ENCODE measurements around the gene ZNF644.

The ZNF644 gene

DNA sequence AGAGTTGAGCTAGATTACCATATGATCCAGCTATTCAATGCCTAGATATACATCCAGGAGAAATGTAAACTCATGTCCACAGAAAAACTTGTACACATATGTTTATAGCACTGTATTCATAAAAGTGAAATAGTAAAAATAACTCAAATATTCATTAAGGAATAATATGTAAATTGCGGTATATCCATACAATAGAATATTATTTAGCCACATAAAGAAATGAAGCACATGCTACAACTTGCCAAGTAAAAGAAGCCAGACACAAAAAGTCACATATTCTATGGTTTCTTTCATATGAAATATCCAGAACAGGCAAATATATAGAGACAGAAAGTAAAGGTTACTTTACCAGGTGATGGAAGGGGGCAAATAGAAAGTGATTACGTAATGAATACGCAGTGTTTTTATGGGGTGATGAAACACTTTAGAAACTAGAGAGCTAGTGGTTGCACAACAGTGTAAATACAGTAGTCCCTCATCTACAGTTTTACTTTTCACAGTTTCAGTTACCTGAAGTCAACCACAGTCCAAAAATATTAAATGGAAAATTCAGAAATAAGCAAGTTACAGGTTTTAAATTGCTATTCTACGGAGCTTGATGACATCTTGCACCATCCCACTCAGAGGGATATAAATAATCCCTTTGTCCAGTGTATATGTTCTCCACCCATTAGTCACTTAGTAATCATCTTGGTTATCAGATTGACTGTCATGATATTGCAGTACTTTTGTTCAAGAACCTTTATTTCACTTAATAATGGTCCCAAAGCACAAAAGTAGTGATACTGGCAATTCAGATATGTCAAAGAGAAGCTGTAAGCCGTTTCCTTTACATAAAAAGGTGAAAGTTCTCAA, 62.3 kb downstream of the ZNF644 start:
- Histone ChIP-seq H3K27ac (ENCODE audit: low read depth, low read length) (peak overlapping the region; percentile 18; the same call in 1 of the 2 replicates), H2AFZ (ENCODE audit: low read length, unreplicated experiment) (no peak overlapping the region), H3K36me3 (ENCODE audit: insufficient read depth, low read length) (peaks cover 5% of the 10 kb centered on the region), H3K4me3 (ENCODE audit: low read depth, low read length) (peak overlapping the region; percentile 24; the same call in 1 of the 2 replicates), H3K79me2 (ENCODE audit: control insufficient read depth, insufficient read depth, low read length, unreplicated experiment) (peaks cover 77% of the 10 kb centered on the region), H3K27me3 (ENCODE audit: insufficient read depth, low read length) (no peaks in the 10 kb centered on the region), H3K4me1 (ENCODE audit: control insufficient read depth, insufficient read depth, low read length, unreplicated experiment) (peaks cover 33% of the 10 kb centered on the region)

GRCh38 chr1:90957497-90957896, 64.3 kb downstream of the ZNF644 start:
- peaks cover 83% of the 10 kb centered on the region for H3K79me2 ChIP-seq (ENCODE audit: control insufficient read depth, insufficient read depth, low read length, unreplicated experiment)
- H3K4me1 ChIP-seq (ENCODE audit: control insufficient read depth, insufficient read depth, low read length, unreplicated experiment): peaks cover 26% of the 10 kb centered on the region

GRCh38 chr1:90955769-90956168, 66.1 kb downstream of the ZNF644 start:
- Histone ChIP-seq H3K4me3 (ENCODE audit: low read depth, low read length) (no peak overlapping the region), H2AFZ (ENCODE audit: low read length, unreplicated experiment) (no peak overlapping the region), H3K27me3 (ENCODE audit: insufficient read depth, low read length) (no peaks in the 10 kb centered on the region), H3K36me3 (ENCODE audit: insufficient read depth, low read length) (peaks cover 5% of the 10 kb centered on the region), H3K79me2 (ENCODE audit: control insufficient read depth, insufficient read depth, low read length, unreplicated experiment) (peaks cover 96% of the 10 kb centered on the region), H3K4me1 (ENCODE audit: control insufficient read depth, insufficient read depth, low read length, unreplicated experiment) (peaks cover 26% of the 10 kb centered on the region), H3K27ac (ENCODE audit: low read depth, low read length) (no peak overlapping the region)

More at GRCh38 chr1:90957497-90957896, 64.3 kb downstream of the ZNF644 start:
- Histone ChIP-seq H3K4me3 (ENCODE audit: low read depth, low read length) (peak overlapping the region; percentile 26; the same call in 1 of the 2 replicates), H3K36me3 (ENCODE audit: insufficient read depth, low read length) (peaks cover 5% of the 10 kb centered on the region), H2AFZ (ENCODE audit: low read length, unreplicated experiment) (no peak overlapping the region), H3K27me3 (ENCODE audit: insufficient read depth, low read length) (no peaks in the 10 kb centered on the region), H3K27ac (ENCODE audit: low read depth, low read length) (no peak overlapping the region)

- peaks cover 10% of the 10 kb centered on the region for H3K4me1 ChIP-seq (ENCODE audit: control insufficient read depth, insufficient read depth, low read length, unreplicated experiment)
- H2AFZ ChIP-seq (ENCODE audit: low read length, unreplicated experiment): no peak overlapping the region
- H3K36me3 ChIP-seq (ENCODE audit: insufficient read depth, low read length): no peaks in the 10 kb centered on the region
- H3K4me3 ChIP-seq (ENCODE audit: low read depth, low read length): no peak overlapping the region
- no peaks in the 10 kb centered on the region for H3K27me3 ChIP-seq (ENCODE audit: insufficient read depth, low read length)
- H3K27ac ChIP-seq (ENCODE audit: low read depth, low read length): no peak overlapping the region
- H3K79me2 ChIP-seq (ENCODE audit: control insufficient read depth, insufficient read depth, low read length, unreplicated experiment): peaks cover 84% of the 10 kb centered on the region
These were observed 68.9 kb downstream of the ZNF644 start for GRCh38 chr1:90952906-90953305.

GRCh38 chr1:90951009-90951408, 70.8 kb downstream of the ZNF644 start:
- Histone ChIP-seq H3K36me3 (ENCODE audit: insufficient read depth, low read length) (no peaks in the 10 kb centered on the region), H3K4me3 (ENCODE audit: low read depth, low read length) (no peak overlapping the region), H3K79me2 (ENCODE audit: control insufficient read depth, insufficient read depth, low read length, unreplicated experiment) (peaks cover 82% of the 10 kb centered on the region), H3K4me1 (ENCODE audit: control insufficient read depth, insufficient read depth, low read length, unreplicated experiment) (no peaks in the 10 kb centered on the region), H3K27ac (ENCODE audit: low read depth, low read length) (no peak overlapping the region), H3K27me3 (ENCODE audit: insufficient read depth, low read length) (no peaks in the 10 kb centered on the region), H2AFZ (ENCODE audit: low read length, unreplicated experiment) (no peak overlapping the region)

DNA sequence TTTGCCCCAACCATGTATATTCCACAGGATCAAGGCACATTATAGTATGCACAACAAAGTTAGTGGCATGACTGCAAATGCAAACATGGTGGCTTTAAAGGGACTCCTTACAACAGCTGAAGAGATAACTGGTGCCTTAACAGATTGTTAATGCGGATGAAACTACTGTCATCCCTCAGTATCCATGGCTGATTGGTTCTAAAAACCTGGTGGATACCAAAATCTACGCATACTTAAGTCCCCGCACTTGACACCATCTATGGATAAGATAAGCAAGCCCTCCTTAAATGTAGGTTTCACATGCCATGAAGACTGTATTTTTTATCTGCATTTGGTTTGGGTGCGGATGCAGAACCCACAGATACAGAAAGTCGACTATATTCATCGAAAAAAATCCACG, 73.5 kb downstream of the ZNF644 start:
- Histone ChIP-seq H3K79me2 (ENCODE audit: control insufficient read depth, insufficient read depth, low read length, unreplicated experiment) (peaks cover 74% of the 10 kb centered on the region), H3K4me1 (ENCODE audit: control insufficient read depth, insufficient read depth, low read length, unreplicated experiment) (no peaks in the 10 kb centered on the region), H2AFZ (ENCODE audit: low read length, unreplicated experiment) (no peak overlapping the region), H3K27ac (ENCODE audit: low read depth, low read length) (no peak overlapping the region), H3K36me3 (ENCODE audit: insufficient read depth, low read length) (no peaks in the 10 kb centered on the region), H3K27me3 (ENCODE audit: insufficient read depth, low read length) (no peaks in the 10 kb centered on the region), H3K4me3 (ENCODE audit: low read depth, low read length) (no peak overlapping the region)

- Histone ChIP-seq H3K27me3 (ENCODE audit: insufficient read depth, low read length) (no peaks in the 10 kb centered on the region), H2AFZ (ENCODE audit: low read length, unreplicated experiment) (no peak overlapping the region), H3K79me2 (ENCODE audit: control insufficient read depth, insufficient read depth, low read length, unreplicated experiment) (peaks cover 66% of the 10 kb centered on the region)
These were observed 75.2 kb downstream of the ZNF644 start for GRCh38 chr1:90946630-90947029.

DNA sequence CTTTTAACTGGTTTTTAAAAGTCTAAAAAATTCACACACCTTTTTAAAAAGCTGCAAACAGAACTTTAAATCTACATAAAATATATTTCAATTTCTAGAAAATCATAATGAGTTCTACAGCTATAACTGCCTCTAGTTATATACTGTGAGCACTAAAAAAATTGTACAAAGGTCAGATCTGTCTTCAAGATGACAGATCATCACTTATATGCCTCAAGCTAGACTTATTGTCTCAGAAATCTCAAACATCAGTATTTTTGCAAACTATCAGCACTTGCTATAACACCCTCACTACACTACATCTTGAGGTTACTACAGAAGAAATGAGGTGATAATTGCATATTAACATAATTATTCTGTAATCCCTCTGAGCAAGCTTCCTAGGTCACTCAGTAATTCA, 76.5 kb downstream of the ZNF644 start:
- H3K4me1 ChIP-seq (ENCODE audit: control insufficient read depth, insufficient read depth, low read length, unreplicated experiment): no peaks in the 10 kb centered on the region
- H3K27ac ChIP-seq (ENCODE audit: low read depth, low read length): no peak overlapping the region
- no peak overlapping the region for H2AFZ ChIP-seq (ENCODE audit: low read length, unreplicated experiment)
- H3K27me3 ChIP-seq (ENCODE audit: insufficient read depth, low read length): no peaks in the 10 kb centered on the region
- H3K4me3 ChIP-seq (ENCODE audit: low read depth, low read length): no peak overlapping the region
- H3K79me2 ChIP-seq (ENCODE audit: control insufficient read depth, insufficient read depth, low read length, unreplicated experiment): peaks cover 63% of the 10 kb centered on the region
- H3K36me3 ChIP-seq (ENCODE audit: insufficient read depth, low read length): peaks cover 8% of the 10 kb centered on the region

More at GRCh38 chr1:90946630-90947029, 75.2 kb downstream of the ZNF644 start:
- no peaks in the 10 kb centered on the region for H3K4me1 ChIP-seq (ENCODE audit: control insufficient read depth, insufficient read depth, low read length, unreplicated experiment)
- no peak overlapping the region for H3K4me3 ChIP-seq (ENCODE audit: low read depth, low read length)
- no peaks in the 10 kb centered on the region for H3K36me3 ChIP-seq (ENCODE audit: insufficient read depth, low read length)
- H3K27ac ChIP-seq (ENCODE audit: low read depth, low read length): no peak overlapping the region

GRCh38 chr1:90943966-90944365, 77.9 kb downstream of the ZNF644 start:
- Histone ChIP-seq H3K4me1 (ENCODE audit: control insufficient read depth, insufficient read depth, low read length, unreplicated experiment) (no peaks in the 10 kb centered on the region), H3K79me2 (ENCODE audit: control insufficient read depth, insufficient read depth, low read length, unreplicated experiment) (peaks cover 60% of the 10 kb centered on the region), H3K36me3 (ENCODE audit: insufficient read depth, low read length) (peaks cover 21% of the 10 kb centered on the region), H3K27ac (ENCODE audit: low read depth, low read length) (no peak overlapping the region), H2AFZ (ENCODE audit: low read length, unreplicated experiment) (no peak overlapping the region), H3K27me3 (ENCODE audit: insufficient read depth, low read length) (no peaks in the 10 kb centered on the region), H3K4me3 (ENCODE audit: low read depth, low read length) (no peak overlapping the region)

DNA sequence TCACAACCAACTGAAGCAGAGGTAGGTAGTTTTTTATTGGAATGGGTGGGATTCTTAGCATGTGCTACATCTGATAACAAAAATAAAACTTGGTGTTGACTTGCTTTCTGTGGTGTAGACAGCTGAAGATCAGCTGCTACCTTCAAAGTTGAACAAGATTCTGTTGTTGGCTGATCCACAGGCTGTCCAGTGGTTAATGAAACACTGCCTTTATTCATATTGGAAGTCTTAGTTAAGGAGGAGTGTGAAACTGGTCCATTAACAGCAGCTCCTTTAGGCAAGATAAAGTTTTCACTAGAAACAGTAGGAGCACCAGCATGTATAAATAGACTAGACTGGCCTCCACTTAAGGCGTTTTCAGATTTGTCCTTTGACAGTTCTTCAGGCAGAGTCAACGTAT, 81.1 kb downstream of the ZNF644 start:
- Histone ChIP-seq H3K27me3 (ENCODE audit: insufficient read depth, low read length) (no peaks in the 10 kb centered on the region), H3K4me1 (ENCODE audit: control insufficient read depth, insufficient read depth, low read length, unreplicated experiment) (no peaks in the 10 kb centered on the region), H3K27ac (ENCODE audit: low read depth, low read length) (no peak overlapping the region), H3K79me2 (ENCODE audit: control insufficient read depth, insufficient read depth, low read length, unreplicated experiment) (peaks cover 56% of the 10 kb centered on the region), H3K4me3 (ENCODE audit: low read depth, low read length) (no peak overlapping the region), H3K36me3 (ENCODE audit: insufficient read depth, low read length) (peaks cover 24% of the 10 kb centered on the region), H2AFZ (ENCODE audit: low read length, unreplicated experiment) (no peak overlapping the region)

DNA sequence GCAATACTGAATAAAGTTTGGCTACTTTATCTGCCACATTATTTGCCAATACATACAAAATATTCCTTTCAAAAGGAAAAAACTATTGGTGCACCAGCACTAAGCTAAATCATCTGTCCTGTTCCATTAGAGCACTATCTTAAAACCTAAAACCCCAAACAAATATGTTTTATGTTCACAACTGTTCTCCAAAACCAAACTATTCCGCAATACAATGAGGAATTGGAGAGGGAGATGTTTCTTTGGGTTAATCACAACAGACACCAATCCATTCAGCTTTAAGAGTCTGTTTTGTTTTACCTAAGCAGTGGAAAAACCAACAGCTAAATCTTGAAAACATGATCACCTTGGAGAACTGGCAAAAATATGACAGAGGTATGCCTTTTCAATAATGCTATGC, 85.1 kb downstream of the ZNF644 start:
- no peak overlapping the region for H2AFZ ChIP-seq (ENCODE audit: low read length, unreplicated experiment)
- H3K4me1 ChIP-seq (ENCODE audit: control insufficient read depth, insufficient read depth, low read length, unreplicated experiment): no peaks in the 10 kb centered on the region
- no peaks in the 10 kb centered on the region for H3K27me3 ChIP-seq (ENCODE audit: insufficient read depth, low read length)
- H3K36me3 ChIP-seq (ENCODE audit: insufficient read depth, low read length): peaks cover 31% of the 10 kb centered on the region
- no peak overlapping the region for H3K4me3 ChIP-seq (ENCODE audit: low read depth, low read length)
- peaks cover 51% of the 10 kb centered on the region for H3K79me2 ChIP-seq (ENCODE audit: control insufficient read depth, insufficient read depth, low read length, unreplicated experiment)
- H3K27ac ChIP-seq (ENCODE audit: low read depth, low read length): no peak overlapping the region

All from ACC112 (cell line).